ENCODE data around the gene WDR41.

GRCh38 chr5:77443670-77444069 lies 48.4 kb downstream of the WDR41 start:
- no peak for TF ChIP-seq POLR2A (IDR thresholded peaks at IDR 0.05)
- TF ChIP-seq, protein P1, sequence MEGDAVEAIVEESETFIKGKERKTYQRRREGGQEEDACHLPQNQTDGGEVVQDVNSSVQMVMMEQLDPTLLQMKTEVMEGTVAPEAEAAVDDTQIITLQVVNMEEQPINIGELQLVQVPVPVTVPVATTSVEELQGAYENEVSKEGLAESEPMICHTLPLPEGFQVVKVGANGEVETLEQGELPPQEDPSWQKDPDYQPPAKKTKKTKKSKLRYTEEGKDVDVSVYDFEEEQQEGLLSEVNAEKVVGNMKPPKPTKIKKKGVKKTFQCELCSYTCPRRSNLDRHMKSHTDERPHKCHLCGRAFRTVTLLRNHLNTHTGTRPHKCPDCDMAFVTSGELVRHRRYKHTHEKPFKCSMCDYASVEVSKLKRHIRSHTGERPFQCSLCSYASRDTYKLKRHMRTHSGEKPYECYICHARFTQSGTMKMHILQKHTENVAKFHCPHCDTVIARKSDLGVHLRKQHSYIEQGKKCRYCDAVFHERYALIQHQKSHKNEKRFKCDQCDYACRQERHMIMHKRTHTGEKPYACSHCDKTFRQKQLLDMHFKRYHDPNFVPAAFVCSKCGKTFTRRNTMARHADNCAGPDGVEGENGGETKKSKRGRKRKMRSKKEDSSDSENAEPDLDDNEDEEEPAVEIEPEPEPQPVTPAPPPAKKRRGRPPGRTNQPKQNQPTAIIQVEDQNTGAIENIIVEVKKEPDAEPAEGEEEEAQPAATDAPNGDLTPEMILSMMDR (IDR thresholded peaks at IDR 0.05): no peak
